Measurements from ENCODE around the gene ARID3B. TPM values are rescaled to one million over a fixed set of nuclear protein-coding genes. Genes with fewer than 3 reads are reported as not detected.

Gene ARID3B
- total and polyA plus RNA-seq, 2 of the 4 experiments (the other 2 are of a cell fraction), result 2.5 to 5.0 TPM

DNA sequence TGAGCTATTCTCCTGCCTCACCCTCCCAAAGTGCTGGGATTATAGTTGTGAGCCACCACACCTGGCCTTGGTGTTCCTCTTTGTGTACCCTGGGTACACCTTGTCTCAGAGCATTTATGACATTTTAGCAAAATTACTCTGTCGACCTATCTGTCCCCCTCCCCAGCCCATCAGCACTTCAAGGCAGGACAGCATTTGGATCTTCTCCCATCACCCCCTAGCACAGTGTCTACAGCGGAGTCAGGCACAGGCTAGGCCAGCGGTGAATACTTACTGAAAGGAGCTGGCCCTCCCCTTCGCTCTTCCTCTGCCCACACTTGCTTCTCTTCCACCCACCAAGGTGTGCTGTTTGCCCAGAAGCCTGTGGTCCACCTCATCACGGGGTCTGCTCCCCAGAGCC, 54.3 kb downstream of the ARID3B start:
- no peaks in the 10 kb centered on the region for H3K9me3 ChIP-seq (ENCODE audit: control insufficient read depth, insufficient read depth, low read length)
- no peak overlapping the region for H3K27ac ChIP-seq (ENCODE audit: insufficient read depth, low read length)
- dilution Hi-C loops (cut with HindIII; ENCODE audit: low sequenced_read_pairs, unreplicated experiment), result no loop called here
- no peak overlapping the region for H2BK20ac ChIP-seq (ENCODE audit: low read depth, low read length)
- no peak overlapping the region for H3K4me2 ChIP-seq (ENCODE audit: low read depth, low read length)
- no peak overlapping the region for H2BK15ac ChIP-seq (ENCODE audit: low read depth, low read length)
- peaks cover 4% of the 10 kb centered on the region; the same call in 1 of the 2 replicates for H3K9me1 ChIP-seq (ENCODE audit: insufficient read depth, low read length)
- peaks cover 15 to 16% of the 10 kb centered on the region in 2 experiments; a peak in 3 of 4 replicates for H3K79me1 ChIP-seq (ENCODE audit: low read depth in 1 of 2, low read length in 2 of 2)
- H3K36me3 ChIP-seq (ENCODE audit: control insufficient read depth, insufficient read depth, low read length), result peaks cover 20% of the 10 kb centered on the region
- H3K4ac ChIP-seq (ENCODE audit: low read depth, low read length), result no peak overlapping the region
- H3K18ac ChIP-seq (ENCODE audit: low read depth, low read length), result no peak overlapping the region
- H3K23ac ChIP-seq (ENCODE audit: low read depth, low read length), result no peak overlapping the region
- no peak overlapping the region for H4K5ac ChIP-seq (ENCODE audit: low read depth, low read length)
- TF ChIP-seq NFE2L2 (IDR thresholded peaks at IDR 0.05; ENCODE audit: low read depth, low read length) (no peak), MXI1 (IDR thresholded peaks at IDR 0.05; ENCODE audit: borderline replicate concordance, low read depth, low read length) (no peak), BHLHE40 (IDR thresholded peaks at IDR 0.05; ENCODE audit: low read depth, low read length) (no peak), POLR2A (IDR thresholded peaks at IDR 0.05; ENCODE audit: low read depth, low read length) (no peak), RCOR1 (IDR thresholded peaks at IDR 0.05; ENCODE audit: insufficient replicate concordance, low read length) (no peak), RAD21 (IDR thresholded peaks at IDR 0.05; ENCODE audit: low read length) (no peak), MAZ (IDR thresholded peaks at IDR 0.05; ENCODE audit: borderline replicate concordance, low read depth, low read length) (no peak), RFX5 (IDR thresholded peaks at IDR 0.05; ENCODE audit: low read depth, low read length) (no peak), CHD1 (IDR thresholded peaks at IDR 0.05; ENCODE audit: low read depth, low read length) (no peak), SMC3 (IDR thresholded peaks at IDR 0.05; ENCODE audit: low read depth, low read length) (no peak), FOS (IDR thresholded peaks at IDR 0.05; ENCODE audit: low read depth, low read length) (no peak), CEBPB (IDR thresholded peaks at IDR 0.05; ENCODE audit: low read depth, low read length) (no peak), MAFK (IDR thresholded peaks at IDR 0.05; ENCODE audit: low read depth, low read length) (no peak)
- TF ChIP-seq, protein P1, sequence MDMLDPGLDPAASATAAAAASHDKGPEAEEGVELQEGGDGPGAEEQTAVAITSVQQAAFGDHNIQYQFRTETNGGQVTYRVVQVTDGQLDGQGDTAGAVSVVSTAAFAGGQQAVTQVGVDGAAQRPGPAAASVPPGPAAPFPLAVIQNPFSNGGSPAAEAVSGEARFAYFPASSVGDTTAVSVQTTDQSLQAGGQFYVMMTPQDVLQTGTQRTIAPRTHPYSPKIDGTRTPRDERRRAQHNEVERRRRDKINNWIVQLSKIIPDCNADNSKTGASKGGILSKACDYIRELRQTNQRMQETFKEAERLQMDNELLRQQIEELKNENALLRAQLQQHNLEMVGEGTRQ (IDR thresholded peaks at IDR 0.05; ENCODE audit: low read depth, low read length), result no peak
- TF ChIP-seq, protein P2, sequence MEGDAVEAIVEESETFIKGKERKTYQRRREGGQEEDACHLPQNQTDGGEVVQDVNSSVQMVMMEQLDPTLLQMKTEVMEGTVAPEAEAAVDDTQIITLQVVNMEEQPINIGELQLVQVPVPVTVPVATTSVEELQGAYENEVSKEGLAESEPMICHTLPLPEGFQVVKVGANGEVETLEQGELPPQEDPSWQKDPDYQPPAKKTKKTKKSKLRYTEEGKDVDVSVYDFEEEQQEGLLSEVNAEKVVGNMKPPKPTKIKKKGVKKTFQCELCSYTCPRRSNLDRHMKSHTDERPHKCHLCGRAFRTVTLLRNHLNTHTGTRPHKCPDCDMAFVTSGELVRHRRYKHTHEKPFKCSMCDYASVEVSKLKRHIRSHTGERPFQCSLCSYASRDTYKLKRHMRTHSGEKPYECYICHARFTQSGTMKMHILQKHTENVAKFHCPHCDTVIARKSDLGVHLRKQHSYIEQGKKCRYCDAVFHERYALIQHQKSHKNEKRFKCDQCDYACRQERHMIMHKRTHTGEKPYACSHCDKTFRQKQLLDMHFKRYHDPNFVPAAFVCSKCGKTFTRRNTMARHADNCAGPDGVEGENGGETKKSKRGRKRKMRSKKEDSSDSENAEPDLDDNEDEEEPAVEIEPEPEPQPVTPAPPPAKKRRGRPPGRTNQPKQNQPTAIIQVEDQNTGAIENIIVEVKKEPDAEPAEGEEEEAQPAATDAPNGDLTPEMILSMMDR (conservative IDR thresholded peaks at IDR 0.05; ENCODE audit: low read depth, low read length), result no peak
- TF ChIP-seq, protein P3, sequence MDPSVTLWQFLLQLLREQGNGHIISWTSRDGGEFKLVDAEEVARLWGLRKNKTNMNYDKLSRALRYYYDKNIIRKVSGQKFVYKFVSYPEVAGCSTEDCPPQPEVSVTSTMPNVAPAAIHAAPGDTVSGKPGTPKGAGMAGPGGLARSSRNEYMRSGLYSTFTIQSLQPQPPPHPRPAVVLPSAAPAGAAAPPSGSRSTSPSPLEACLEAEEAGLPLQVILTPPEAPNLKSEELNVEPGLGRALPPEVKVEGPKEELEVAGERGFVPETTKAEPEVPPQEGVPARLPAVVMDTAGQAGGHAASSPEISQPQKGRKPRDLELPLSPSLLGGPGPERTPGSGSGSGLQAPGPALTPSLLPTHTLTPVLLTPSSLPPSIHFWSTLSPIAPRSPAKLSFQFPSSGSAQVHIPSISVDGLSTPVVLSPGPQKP (IDR thresholded peaks at IDR 0.05; ENCODE audit: borderline replicate concordance, low read depth, low read length), result no peak
- DNase-seq (no peak), ATAC-seq (ENCODE audit: low read depth) (no peak)
- H3K4me3 ChIP-seq (ENCODE audit: insufficient read depth, low read depth, low read length), result no peak overlapping the region
- H2AK5ac ChIP-seq (ENCODE audit: low read depth, low read length), result no peak overlapping the region
- no peak overlapping the region for H2BK120ac ChIP-seq (ENCODE audit: low read depth, low read length)
- H2AK9ac ChIP-seq (replicated peaks; ENCODE audit: low read depth, low read length, poor library complexity), result no peak overlapping the region
- H4K20me1 ChIP-seq (ENCODE audit: insufficient read depth, low read length), result no peaks in the 10 kb centered on the region
- H3K27me3 ChIP-seq (ENCODE audit: control insufficient read depth, insufficient read depth, low read length), result no peaks in the 10 kb centered on the region
- ChIA-PET POLR2A (ENCODE audit: unreplicated experiment) (no interaction called here), CTCF (no interaction called here)
- peaks cover 6% of the 10 kb centered on the region; the same call in 1 of the 2 replicates for H3K4me1 ChIP-seq (ENCODE audit: control insufficient read depth, insufficient read depth, low read length)
- no peak overlapping the region for H4K91ac ChIP-seq (ENCODE audit: insufficient read depth, low read depth, low read length)
- no TSS peak for BruUV-seq (replicated peaks)
- H2AFZ ChIP-seq (replicated peaks; ENCODE audit: low read length, poor library complexity), result no peak overlapping the region
- intact Hi-C loops (cut with micrococcal nuclease), result no loop called here
- no peak overlapping the region for H3K56ac ChIP-seq (ENCODE audit: extremely low read depth, insufficient read depth, low read length)
- in situ Hi-C loops (cut with MboI; ENCODE audit: low sequenced_read_pairs), result no loop called here
- no peak overlapping the region for H4K8ac ChIP-seq (ENCODE audit: low read depth in 2 of 2, low read length in 2 of 2)
- H3K9ac ChIP-seq (ENCODE audit: low read depth, low read length), result no peak overlapping the region
- no peak overlapping the region for H3K14ac ChIP-seq (replicated peaks; ENCODE audit: low read depth, low read length)
- no peak overlapping the region for H2BK5ac ChIP-seq (ENCODE audit: low read depth, low read length, poor library complexity, severe bottlenecking)
- no CpG with 5 or more reads among the region's 5 CpGs for WGBS, 2 experiments (ENCODE audit: extremely low coverage in 2 of 2, insufficient read length in 1 of 2)

Data from IMR-90 (cell line).